Measurements from ENCODE around the gene PCIF1. TPM values are rescaled to one million over a fixed set of nuclear protein-coding genes. Genes with fewer than 3 reads are reported as not detected.

PCIF1 gene
- total and polyA plus RNA-seq, 2 donors (not counting 3 experiments of a cell fraction or from before 2014, with no cell fraction given), result 26.4 to 27.2 TPM

GRCh38 chr20:45964006-45964400 lies 29.5 kb downstream of the PCIF1 start:
- H3K27ac ChIP-seq (ENCODE audit: insufficient read depth, low read depth, low read length), result no peak overlapping the region
- peaks cover 3% of the 10 kb centered on the region for H3K79me2 ChIP-seq (ENCODE audit: control insufficient read depth, insufficient read depth, low read length)
- H3K27me3 ChIP-seq (ENCODE audit: control insufficient read depth in 2 of 2, insufficient read depth in 2 of 2, low read length in 2 of 2), result no peaks in the 10 kb centered on the region
- H3K9me3 ChIP-seq (replicated peaks; ENCODE audit: control insufficient read depth, insufficient read depth, low read length), result no peaks in the 10 kb centered on the region
- DNase-seq (ENCODE audit: low read depth, low spot score), result no peak
- dilution Hi-C loops (cut with MboI; ENCODE audit: extremely low pct_ligation_motif_present, low sequenced_read_pairs), result no loop called here
- peaks cover 24 to 61% of the 10 kb centered on the region in 2 experiments for H3K36me3 ChIP-seq (ENCODE audit: control insufficient read depth in 2 of 2, extremely low read depth in 1 of 2, insufficient read depth in 2 of 2, low read length in 2 of 2)
- no peak for TF ChIP-seq GATA2 (IDR thresholded peaks at IDR 0.05; ENCODE audit: insufficient read depth, insufficient read length, low read depth, low read length)
- no peak for TF ChIP-seq JUN (IDR thresholded peaks at IDR 0.05; ENCODE audit: borderline replicate concordance, insufficient read depth, insufficient read length, low read depth)
- TF ChIP-seq FOS (IDR thresholded peaks at IDR 0.05; ENCODE audit: borderline replicate concordance, insufficient read depth, low read length), result no peak
- TF ChIP-seq MAX (IDR thresholded peaks at IDR 0.05; ENCODE audit: insufficient read depth, insufficient read length), result no peak
- no peak for TF ChIP-seq POLR2A (IDR thresholded peaks at IDR 0.05; ENCODE audit: low read depth, low read length)
- no peak for TF ChIP-seq MYC (IDR thresholded peaks at IDR 0.05; ENCODE audit: low read depth, low read length)
- TF ChIP-seq EZH2 (IDR thresholded peaks at IDR 0.05; ENCODE audit: borderline replicate concordance, low read depth, low read length, severe bottlenecking), result no peak
- TF ChIP-seq POLR2AphosphoS5 (IDR thresholded peaks at IDR 0.05; ENCODE audit: insufficient read depth, low read depth, low read length), result no peak
- TF ChIP-seq CTCF (IDR thresholded peaks at IDR 0.05; ENCODE audit: extremely low read depth in 1 of 2, insufficient read depth in 1 of 2, low read depth in 1 of 2, low read length in 2 of 2), result no peak
- ChIA-PET CTCF (interaction anchor here (3.6 to 4.8 kb wide), 3 partner anchors 73 to 164 kb away, joined by 29 to 41 read pairs (median 35); partner anchors contain the start of genes CTSA and NEURL2), POLR2A (no interaction called here)
- intact Hi-C loops (cut with micrococcal nuclease), result no loop called here
- H3K9me1 ChIP-seq (replicated peaks; ENCODE audit: control insufficient read depth, extremely low read depth, insufficient read depth, low read length), result no peaks in the 10 kb centered on the region
- H4K20me1 ChIP-seq (replicated peaks; ENCODE audit: control insufficient read depth, extremely low read depth, insufficient read depth, low read length), result no peaks in the 10 kb centered on the region
- no peak for FAIRE-seq
- no TSS peak for BruUV-seq (replicated peaks)
- H3K4me2 ChIP-seq (ENCODE audit: insufficient read depth, low read length), result no peak overlapping the region
- no peaks in the 10 kb centered on the region for H3K4me1 ChIP-seq (ENCODE audit: control insufficient read depth, extremely low read depth, insufficient read depth, low read length)
- H3K4me3 ChIP-seq (replicated peaks in 1 of 3; ENCODE audit: insufficient read depth in 1 of 3, low read depth in 1 of 3, low read length in 3 of 3), result no peak overlapping the region
- H2AFZ ChIP-seq (ENCODE audit: low read depth, low read length), result no peak overlapping the region
- no peak overlapping the region for H3K9ac ChIP-seq (replicated peaks; ENCODE audit: extremely low read depth, insufficient read depth, low read length)
